WTC11 (cell line): ENCODE results near the gene STK32C. TPM values are rescaled to one million over a fixed set of nuclear protein-coding genes. Genes with fewer than 3 reads are reported as not detected.

Source experiments
- ATAC-seq: fragments of 200-7000 bp; cut with Tn5 transposase; 2 replicates; pipeline ENCODE4 v1.10.0; 2021; ENCODE audit warnings: mild to moderate bottlenecking, moderate library complexity
- CTCF ChIA-PET: fragments of 300-600 bp; sonication (Branson Sonifier 250); formaldehyde crosslinking; loops from one replicate; lab custom pipeline; 2021; ENCODE audit warnings: antibody characterized with exemption; lab: Charles Lee
- POLR2A ChIA-PET: fragments of 350-600 bp; sonication (Branson Sonifier 250); formaldehyde crosslinking; loops from one replicate; lab custom pipeline; 2021; ENCODE audit warnings: antibody characterized with exemption; lab: Charles Lee
- DNase-seq: peaks from one replicate; pipeline ENCODE4 v3.0.0; 2021; ENCODE audit warnings: low spot score
- H3K27ac Mint-ChIP-seq: 2 replicates; pipeline ENCODE4 v1.8.0; 2021; ENCODE audit warnings: mixed read lengths
- H3K27me3 Mint-ChIP-seq: 2 replicates; pipeline ENCODE4 v1.8.0; 2021; ENCODE audit warnings: low read depth, mild to moderate bottlenecking, moderate library complexity, mixed read lengths
- H3K36me3 Mint-ChIP-seq: 2 replicates; pipeline ENCODE4 v1.8.0; 2021; ENCODE audit warnings: mixed read lengths
- H3K4me1 Mint-ChIP-seq: 2 replicates; pipeline ENCODE4 v1.8.0; 2022; ENCODE audit warnings: mixed read lengths
- H3K4me3 Mint-ChIP-seq: 2 replicates; pipeline ENCODE4 v1.8.0; 2021; ENCODE audit warnings: mild to moderate bottlenecking, moderate library complexity, mixed read lengths
- H3K9me3 Mint-ChIP-seq: 2 replicates; pipeline ENCODE4 v1.8.0; 2021; ENCODE audit warnings: mixed read lengths
- AR ChIP-seq: fragments of 250-450 bp; sonication (Bioruptor Pico); IDR thresholded peaks from 2 replicates; pipeline ENCODE4 v1.9.0; 2021; ENCODE audit warnings: mild to moderate bottlenecking
- ATF1 ChIP-seq: sonication (generic); formaldehyde crosslinking; IDR thresholded peaks from 2 replicates; pipeline ENCODE4 v1.8.1; 2023; ENCODE audit warnings: mild to moderate bottlenecking, moderate library complexity, missing genetic modification reagents
- ELF4 ChIP-seq: sonication (generic); formaldehyde crosslinking; IDR thresholded peaks from 2 replicates; pipeline ENCODE4 v1.8.1; 2022; ENCODE audit warnings: low read depth, mild to moderate bottlenecking, moderate library complexity, missing genetic modification reagents
- ESRRA ChIP-seq: sonication (generic); formaldehyde crosslinking; IDR thresholded peaks from 2 replicates; pipeline ENCODE4 v1.8.1; 2022; ENCODE audit warnings: mild to moderate bottlenecking, missing genetic modification reagents, borderline replicate concordance
- FOXP4 ChIP-seq: sonication (generic); formaldehyde crosslinking; IDR thresholded peaks from 2 replicates; pipeline ENCODE4 v1.8.0; 2022; ENCODE audit warnings: mild to moderate bottlenecking, missing genetic modification reagents
- GRHL2 ChIP-seq: fragments of 250-450 bp; sonication (Bioruptor Pico); IDR thresholded peaks from 2 replicates; pipeline ENCODE4 v1.8.0; 2022; ENCODE audit warnings: mild to moderate bottlenecking, moderate library complexity; ENCODE audit not compliant: insufficient replicate concordance, severe bottlenecking
- NFATC4 ChIP-seq: fragments of 250-450 bp; sonication (Bioruptor Pico); IDR thresholded peaks from 2 replicates; pipeline ENCODE4 v1.9.0; 2021; ENCODE audit warnings: mild to moderate bottlenecking
- RELA ChIP-seq: sonication (generic); formaldehyde crosslinking; IDR thresholded peaks from 2 replicates; pipeline ENCODE4 v1.8.1; 2022; ENCODE audit warnings: missing genetic modification reagents, mild to moderate bottlenecking, borderline replicate concordance
- SOX15 ChIP-seq: fragments of 250-450 bp; sonication (Bioruptor Pico); IDR thresholded peaks from 2 replicates; pipeline ENCODE4 v1.9.0; 2021; ENCODE audit warnings: mild to moderate bottlenecking
- STAT6 ChIP-seq: sonication (generic); formaldehyde crosslinking; conservative IDR thresholded peaks from 2 replicates; pipeline ENCODE4 v1.8.1; 2023; ENCODE audit warnings: mild to moderate bottlenecking, low read depth, missing genetic modification reagents, moderate library complexity
- TEAD1 ChIP-seq: sonication (generic); formaldehyde crosslinking; IDR thresholded peaks from 2 replicates; pipeline ENCODE4 v1.8.0; 2022; ENCODE audit warnings: mild to moderate bottlenecking, missing genetic modification reagents
- ZBTB21 ChIP-seq: sonication (generic); formaldehyde crosslinking; IDR thresholded peaks from 2 replicates; pipeline ENCODE4 v1.8.1; 2023; ENCODE audit warnings: mild to moderate bottlenecking, missing genetic modification reagents, borderline replicate concordance
- ZNF121 ChIP-seq: sonication (generic); formaldehyde crosslinking; IDR thresholded peaks from 2 replicates; pipeline ENCODE4 v1.8.0; 2023; ENCODE audit warnings: missing genetic modification reagents
- ZNF416 ChIP-seq: fragments of 250-450 bp; sonication (Bioruptor Pico); IDR thresholded peaks from 2 replicates; pipeline ENCODE4 v1.9.0; 2021; ENCODE audit warnings: mild to moderate bottlenecking, inconsistent platforms
- ZNF425 ChIP-seq: fragments of 250-450 bp; sonication (Bioruptor Pico); conservative IDR thresholded peaks from 2 replicates; pipeline ENCODE4 v1.9.0; 2021; ENCODE audit warnings: mild to moderate bottlenecking
- total RNA-seq: library from RNA; stranded (reverse); gene quantifications from 3 replicates; pipeline ENCODE4 v1.2.3, GENCODE V29; 2021
- TF ChIP-seq, protein P1 (sequence below): sonication (generic); formaldehyde crosslinking; IDR thresholded peaks from 2 replicates; pipeline ENCODE4 v1.8.1; 2022; ENCODE audit warnings: mild to moderate bottlenecking, missing genetic modification reagents, moderate library complexity, borderline replicate concordance
- TF ChIP-seq, protein P2 (sequence below): fragments of 250-450 bp; sonication (Bioruptor Pico); IDR thresholded peaks from 2 replicates; pipeline ENCODE4 v1.9.0; 2021; ENCODE audit warnings: moderate library complexity, mild to moderate bottlenecking, inconsistent platforms, borderline replicate concordance
- TF ChIP-seq, protein P3 (sequence below): sonication (generic); formaldehyde crosslinking; IDR thresholded peaks from 2 replicates; pipeline ENCODE4 v1.8.1; 2023; ENCODE audit warnings: mild to moderate bottlenecking, missing genetic modification reagents
- TF ChIP-seq, protein P4 (sequence below): sonication (generic); formaldehyde crosslinking; IDR thresholded peaks from 2 replicates; pipeline ENCODE4 v1.8.0; 2022; ENCODE audit warnings: mild to moderate bottlenecking, missing genetic modification reagents
- TF ChIP-seq, protein P5 (sequence below): fragments of 250-450 bp; sonication (Bioruptor Pico); IDR thresholded peaks from 2 replicates; pipeline ENCODE4 v1.9.0; 2021; ENCODE audit warnings: mild to moderate bottlenecking

STK32C gene
- total RNA-seq, 1 experiment from 2014 or later, result 20.7 TPM

DNA sequence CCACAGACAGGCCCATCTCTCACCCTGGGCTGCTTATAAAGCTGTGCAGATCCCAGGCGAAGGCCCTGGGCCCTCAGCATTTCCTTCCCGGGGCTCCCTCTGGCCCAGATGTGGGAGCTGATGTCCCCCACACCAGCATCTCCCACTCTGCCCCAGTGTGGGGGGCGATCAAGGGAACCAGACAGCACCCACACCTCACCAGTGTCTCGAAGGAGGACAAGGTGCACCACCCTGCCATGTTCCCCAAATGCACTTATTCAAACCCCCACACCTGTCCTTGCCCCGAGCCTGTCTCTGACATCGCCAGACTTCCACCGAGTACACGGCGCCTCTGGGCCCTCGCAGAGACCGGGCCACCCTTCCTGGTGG is 101.4 kb downstream of the STK32C start (continued):
- no peak for TF ChIP-seq AR (CRISPR knock-in tag)
- TF ChIP-seq TEAD1 (CRISPR knock-in tag), result no peak
- no peak for TF ChIP-seq ATF1 (CRISPR knock-in tag)
- TF ChIP-seq, protein P1, sequence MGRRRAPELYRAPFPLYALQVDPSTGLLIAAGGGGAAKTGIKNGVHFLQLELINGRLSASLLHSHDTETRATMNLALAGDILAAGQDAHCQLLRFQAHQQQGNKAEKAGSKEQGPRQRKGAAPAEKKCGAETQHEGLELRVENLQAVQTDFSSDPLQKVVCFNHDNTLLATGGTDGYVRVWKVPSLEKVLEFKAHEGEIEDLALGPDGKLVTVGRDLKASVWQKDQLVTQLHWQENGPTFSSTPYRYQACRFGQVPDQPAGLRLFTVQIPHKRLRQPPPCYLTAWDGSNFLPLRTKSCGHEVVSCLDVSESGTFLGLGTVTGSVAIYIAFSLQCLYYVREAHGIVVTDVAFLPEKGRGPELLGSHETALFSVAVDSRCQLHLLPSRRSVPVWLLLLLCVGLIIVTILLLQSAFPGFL, result no peak
- TF ChIP-seq NFATC4, result no peak
- TF ChIP-seq, protein P2, sequence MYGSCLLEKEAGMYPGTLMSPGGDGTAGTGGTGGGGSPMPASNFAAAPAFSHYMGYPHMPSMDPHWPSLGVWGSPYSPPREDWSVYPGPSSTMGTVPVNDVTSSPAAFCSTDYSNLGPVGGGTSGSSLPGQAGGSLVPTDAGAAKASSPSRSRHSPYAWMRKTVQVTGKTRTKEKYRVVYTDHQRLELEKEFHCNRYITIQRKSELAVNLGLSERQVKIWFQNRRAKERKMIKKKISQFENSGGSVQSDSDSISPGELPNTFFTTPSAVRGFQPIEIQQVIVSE, result no peak
- no peak for TF ChIP-seq ZNF121 (CRISPR knock-in tag)
- TF ChIP-seq, protein P3, sequence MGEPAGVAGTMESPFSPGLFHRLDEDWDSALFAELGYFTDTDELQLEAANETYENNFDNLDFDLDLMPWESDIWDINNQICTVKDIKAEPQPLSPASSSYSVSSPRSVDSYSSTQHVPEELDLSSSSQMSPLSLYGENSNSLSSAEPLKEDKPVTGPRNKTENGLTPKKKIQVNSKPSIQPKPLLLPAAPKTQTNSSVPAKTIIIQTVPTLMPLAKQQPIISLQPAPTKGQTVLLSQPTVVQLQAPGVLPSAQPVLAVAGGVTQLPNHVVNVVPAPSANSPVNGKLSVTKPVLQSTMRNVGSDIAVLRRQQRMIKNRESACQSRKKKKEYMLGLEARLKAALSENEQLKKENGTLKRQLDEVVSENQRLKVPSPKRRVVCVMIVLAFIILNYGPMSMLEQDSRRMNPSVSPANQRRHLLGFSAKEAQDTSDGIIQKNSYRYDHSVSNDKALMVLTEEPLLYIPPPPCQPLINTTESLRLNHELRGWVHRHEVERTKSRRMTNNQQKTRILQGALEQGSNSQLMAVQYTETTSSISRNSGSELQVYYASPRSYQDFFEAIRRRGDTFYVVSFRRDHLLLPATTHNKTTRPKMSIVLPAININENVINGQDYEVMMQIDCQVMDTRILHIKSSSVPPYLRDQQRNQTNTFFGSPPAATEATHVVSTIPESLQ (CRISPR knock-in tag), result no peak
- TF ChIP-seq, all 79 proteins: peak for 0

DNA sequence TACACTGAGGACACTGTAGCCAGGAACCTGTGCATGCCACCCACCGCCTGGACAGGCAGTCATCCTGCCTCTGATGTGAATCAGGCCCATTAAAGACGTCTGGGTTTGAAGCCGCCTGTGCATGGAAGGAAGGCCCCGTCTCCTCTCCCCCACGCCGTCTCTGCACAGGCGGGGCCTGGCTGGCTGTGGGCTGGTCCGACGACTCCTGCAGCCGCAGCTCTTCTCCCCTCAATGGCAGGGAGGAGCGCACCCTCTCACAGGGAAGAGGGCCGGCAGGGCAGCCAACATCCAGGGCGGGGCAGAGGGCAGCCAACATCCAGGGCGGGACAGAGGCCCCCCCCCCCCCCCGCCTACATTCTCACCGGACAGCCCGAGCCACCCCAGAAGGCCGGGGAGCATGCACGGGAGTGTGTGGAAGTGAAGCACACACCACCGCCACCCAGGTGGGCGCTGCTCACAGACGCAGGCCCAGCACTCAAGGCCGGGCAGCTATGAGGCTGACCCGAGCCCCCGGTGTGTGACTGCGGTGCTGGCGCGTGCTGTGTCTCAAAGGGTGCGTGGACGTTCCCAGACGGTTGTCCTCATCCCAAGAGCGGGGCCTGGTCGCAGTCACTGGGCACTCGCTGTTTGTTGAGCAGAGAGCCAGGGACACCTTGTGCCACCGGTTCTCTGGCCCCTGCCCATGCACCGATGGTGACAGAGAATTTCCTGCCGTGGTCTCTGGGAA is 101.9 kb downstream of the STK32C start:
- DNase-seq, result no peak
- ATAC-seq, result no peak
- POLR2A ChIA-PET, result no interaction called here
- TF ChIP-seq ZBTB21 (no peak), SOX15 (CRISPR knock-in tag) (no peak), GRHL2 (no peak), STAT6 (CRISPR knock-in tag) (no peak), ESRRA (no peak), ZNF121 (CRISPR knock-in tag) (no peak), FOXP4 (CRISPR knock-in tag) (no peak), ZNF416 (CRISPR knock-in tag) (no peak), ZNF425 (CRISPR knock-in tag) (no peak), RELA (CRISPR knock-in tag) (no peak), ELF4 (CRISPR knock-in tag) (no peak)
- TF ChIP-seq, protein P4, sequence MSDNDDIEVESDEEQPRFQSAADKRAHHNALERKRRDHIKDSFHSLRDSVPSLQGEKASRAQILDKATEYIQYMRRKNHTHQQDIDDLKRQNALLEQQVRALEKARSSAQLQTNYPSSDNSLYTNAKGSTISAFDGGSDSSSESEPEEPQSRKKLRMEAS, result no peak
- TF ChIP-seq, protein P5, sequence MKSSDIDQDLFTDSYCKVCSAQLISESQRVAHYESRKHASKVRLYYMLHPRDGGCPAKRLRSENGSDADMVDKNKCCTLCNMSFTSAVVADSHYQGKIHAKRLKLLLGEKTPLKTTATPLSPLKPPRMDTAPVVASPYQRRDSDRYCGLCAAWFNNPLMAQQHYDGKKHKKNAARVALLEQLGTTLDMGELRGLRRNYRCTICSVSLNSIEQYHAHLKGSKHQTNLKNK, result no peak

More for the DNA sequence above, 101.9 kb downstream of the STK32C start:
- H3K27me3 Mint-ChIP-seq, result no peaks in the 10 kb centered on the region
- H3K27ac Mint-ChIP-seq, result no peak overlapping the region
- CTCF ChIA-PET, result interaction anchor here (0.6 to 1.8 kb wide), 4 partner anchors 14 to 956 kb away, joined by 3 to 4 read pairs (median 3); no protein-coding TSS in a partner anchor
- no peaks in the 10 kb centered on the region for H3K9me3 Mint-ChIP-seq
- no peak overlapping the region for H3K4me3 Mint-ChIP-seq
- no peaks in the 10 kb centered on the region for H3K36me3 Mint-ChIP-seq
- H3K4me1 Mint-ChIP-seq, result no peaks in the 10 kb centered on the region
